GM19397 (cell line): ENCODE measurements around the gene KCND2.

ENCODE experiments used
- ATAC-seq: cut with Tn5 transposase; IDR thresholded peaks from one replicate; pipeline ENCODE4 v1.9.1; 2021; ENCODE audit warnings: mild to moderate bottlenecking, moderate library complexity; ENCODE audit not compliant: unreplicated experiment

The KCND2 gene

DNA sequence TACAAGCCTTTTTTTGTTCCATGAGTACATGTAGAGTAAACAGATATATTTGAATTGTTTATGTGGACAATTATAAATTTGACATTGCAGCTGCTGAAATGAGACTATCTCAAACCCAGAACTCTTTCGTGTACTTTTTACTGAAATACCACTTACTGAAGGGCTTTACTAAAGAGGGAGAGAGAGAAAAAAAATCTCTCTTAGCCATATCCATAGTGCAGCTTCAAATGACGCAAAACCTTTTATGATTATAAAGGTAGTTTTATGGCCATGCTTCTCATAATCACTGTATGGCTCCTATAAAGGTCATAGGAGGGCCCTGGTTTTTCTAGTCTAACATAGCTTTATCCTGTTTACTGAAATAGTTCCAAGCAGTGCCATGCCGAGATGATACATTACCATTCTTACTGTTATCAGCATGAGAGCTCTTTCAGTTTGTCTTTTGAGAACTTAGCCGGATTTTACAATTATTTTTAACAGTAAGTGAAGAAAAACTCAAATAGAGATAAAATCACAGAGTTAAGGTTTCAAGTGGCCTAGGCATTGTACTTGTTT lies 35.1 kb downstream of the KCND2 start:
- ATAC-seq = no peak

DNA sequence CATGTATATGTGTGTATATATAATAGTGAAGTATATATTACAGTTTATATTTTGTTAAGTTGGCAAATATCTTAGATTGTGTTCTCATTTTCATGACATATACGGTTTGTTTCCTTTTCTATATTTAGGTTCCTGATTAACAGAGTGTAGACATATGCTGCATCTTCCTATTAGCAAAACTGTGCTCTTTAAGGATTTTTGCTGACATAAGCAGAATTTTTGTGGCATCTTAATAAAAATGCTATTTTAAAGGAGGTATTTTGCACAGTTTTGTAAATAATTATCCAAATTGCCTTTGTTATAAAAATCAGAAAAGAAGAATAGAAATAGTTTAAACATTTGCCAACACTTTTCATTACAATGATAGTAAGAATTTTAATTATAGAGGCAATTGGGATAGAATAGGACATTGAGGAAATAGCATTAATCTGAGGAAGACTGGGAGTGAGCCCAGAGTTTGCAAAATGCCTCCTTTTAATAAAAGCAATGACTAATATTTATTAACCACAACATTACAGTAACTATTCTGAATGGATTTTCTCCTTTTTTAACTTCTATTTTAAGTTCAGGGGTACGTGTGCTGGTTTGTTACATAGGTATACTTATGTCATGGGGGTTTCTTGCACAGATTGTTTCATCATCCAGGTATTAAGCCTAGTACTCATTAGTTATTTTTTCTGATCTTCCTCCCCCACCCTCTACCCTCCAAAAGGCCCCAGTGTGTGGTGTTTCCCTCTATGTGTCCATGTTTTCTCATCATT lies 38.2 kb downstream of the KCND2 start:
- no peak for ATAC-seq

- ATAC-seq = no peak
These were observed 47.4 kb downstream of the KCND2 start for GRCh38 chr7:120320218-120320961.

- no peak for ATAC-seq
These were observed 54.1 kb downstream of the KCND2 start for GRCh38 chr7:120327054-120327453.

DNA sequence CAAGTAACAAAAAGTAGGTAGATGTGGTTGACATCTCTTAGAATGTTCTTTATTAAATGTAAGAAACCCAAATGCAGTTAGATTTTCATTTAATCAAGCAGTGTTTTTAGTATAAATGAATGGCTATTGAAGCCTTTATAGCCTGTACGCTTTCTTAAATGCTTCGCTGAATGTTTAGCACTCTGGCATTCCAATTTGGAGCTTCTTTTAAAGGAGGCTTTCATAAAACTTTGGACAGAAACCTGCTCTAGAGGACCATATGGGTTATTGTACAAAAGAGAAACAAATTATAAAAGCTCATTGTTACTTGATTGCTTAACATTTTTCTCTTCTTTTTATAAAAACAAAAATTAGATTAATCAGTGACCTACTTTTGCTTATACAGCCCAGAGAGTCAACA lies 59.5 kb downstream of the KCND2 start:
- ATAC-seq = no peak

- peak; percentile 96 for ATAC-seq
These were observed 61.5 kb downstream of the KCND2 start for GRCh38 chr7:120334475-120334874.

GRCh38 chr7:120337308-120337907 lies 64.4 kb downstream of the KCND2 start:
- ATAC-seq = peak; percentile 41

- no peak for ATAC-seq
These were observed 71.3 kb downstream of the KCND2 start for GRCh38 chr7:120344276-120344675.

DNA sequence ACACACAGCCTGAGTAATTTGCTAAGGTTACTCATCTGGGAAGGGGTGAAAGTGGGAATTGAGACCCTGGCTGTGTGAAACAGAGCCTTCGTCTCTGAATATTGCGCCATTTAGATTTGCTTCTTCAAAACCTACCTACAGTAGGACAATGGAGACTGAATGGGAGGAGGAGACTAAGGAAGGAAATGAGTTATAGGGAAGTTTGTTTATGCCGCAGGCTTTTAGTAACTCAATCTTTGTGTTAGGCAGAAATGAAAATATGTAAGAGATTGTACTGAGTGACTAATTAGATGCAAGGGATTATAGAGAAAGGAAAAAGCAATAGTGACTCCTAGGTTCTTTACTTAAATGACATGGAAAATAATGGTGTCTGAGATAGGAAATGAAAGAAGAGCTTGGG lies 80.2 kb downstream of the KCND2 start:
- no peak for ATAC-seq

- ATAC-seq = peak; percentile 92
These were observed 87.9 kb downstream of the KCND2 start for GRCh38 chr7:120360918-120361317.

- ATAC-seq = no peak
These were observed 90.4 kb downstream of the KCND2 start for GRCh38 chr7:120363414-120363813.

GRCh38 chr7:120370954-120371353 lies 98.0 kb downstream of the KCND2 start:
- ATAC-seq = no peak

DNA sequence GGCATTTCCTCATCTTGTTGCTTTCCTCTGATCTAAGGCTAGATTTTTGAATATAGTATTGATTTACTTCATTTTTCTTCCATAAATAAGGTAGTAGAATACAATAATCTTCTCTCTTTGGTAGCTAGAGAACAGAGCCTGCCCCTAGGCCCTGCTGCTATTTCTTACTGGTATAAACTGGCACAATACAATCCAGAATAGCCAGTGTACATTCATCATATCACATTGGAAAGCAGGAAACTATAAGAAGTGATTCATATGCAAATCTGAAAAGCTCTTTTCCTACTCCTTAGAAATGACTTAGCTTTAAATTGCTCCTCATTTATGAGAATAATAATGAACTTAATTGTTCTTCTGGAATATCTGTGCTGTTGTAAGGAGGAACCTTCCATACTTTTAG lies 100.2 kb downstream of the KCND2 start:
- no peak for ATAC-seq

- ATAC-seq = peak; percentile 40
These were observed 121.6 kb downstream of the KCND2 start for GRCh38 chr7:120394595-120394994.

- peak; percentile 88 for ATAC-seq
These were observed 122.6 kb downstream of the KCND2 start for GRCh38 chr7:120395526-120396019.

DNA sequence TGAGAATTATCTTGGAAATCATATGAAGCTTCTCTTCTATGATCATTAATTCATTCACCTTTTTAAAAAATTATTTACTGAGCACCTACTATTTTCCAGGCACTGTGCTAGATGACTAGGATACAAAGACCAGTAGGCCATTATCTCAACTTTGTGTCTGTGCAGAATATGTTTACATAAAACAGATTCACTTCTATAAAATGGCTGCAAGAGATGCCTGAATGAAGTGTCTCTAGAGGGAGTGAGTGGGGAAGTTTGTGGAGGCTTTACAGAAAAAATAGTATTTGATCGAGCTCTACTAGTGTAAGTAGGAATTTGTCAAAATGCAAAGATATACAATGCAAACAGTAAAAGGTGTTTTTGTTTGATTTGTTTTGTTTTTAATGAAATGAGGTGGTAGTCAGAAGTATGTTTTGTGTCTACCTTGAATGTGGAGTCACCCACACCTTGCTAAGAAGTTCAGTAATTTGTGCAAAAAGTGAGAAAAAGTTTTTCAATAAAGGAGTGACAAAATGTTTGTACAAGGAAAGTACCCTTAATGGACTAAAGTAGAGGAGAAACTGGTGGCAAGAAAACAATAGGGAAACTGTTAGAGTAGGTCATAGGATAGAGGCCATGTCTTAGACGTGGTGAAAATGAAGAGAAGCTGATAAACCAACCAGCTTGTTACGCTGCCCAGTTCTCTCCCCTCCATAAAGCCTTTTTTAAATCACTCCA lies 125.5 kb downstream of the KCND2 start:
- ATAC-seq = no peak

DNA sequence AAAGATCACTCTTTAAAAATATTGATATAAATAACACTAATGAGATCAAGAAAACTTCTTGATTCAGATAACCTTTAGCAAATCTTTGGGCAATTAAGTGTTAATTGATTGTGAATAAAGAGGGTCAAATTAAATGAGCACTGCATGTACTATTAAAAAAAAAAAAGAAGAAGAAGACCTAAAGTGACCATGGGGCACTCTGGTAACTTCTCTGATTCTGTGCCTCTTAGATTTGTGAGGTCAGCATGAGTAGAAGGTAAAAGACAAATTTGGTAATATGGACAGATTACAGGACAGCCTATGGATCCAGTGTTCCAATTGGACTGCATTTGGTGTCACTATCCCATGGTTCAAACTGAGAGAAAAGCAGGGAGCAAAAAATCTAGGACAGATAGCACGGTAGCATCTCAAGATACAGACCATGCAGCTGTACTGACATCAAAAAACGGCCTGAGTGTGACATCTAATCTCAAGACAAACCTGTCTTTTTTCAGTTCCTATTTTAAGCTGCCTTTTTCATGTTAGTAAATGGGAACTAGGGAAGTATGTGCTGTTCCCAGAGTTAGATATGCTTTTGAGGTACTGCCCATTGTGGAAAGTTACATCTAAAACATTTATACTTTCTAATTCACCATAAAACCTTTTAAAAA lies 128.0 kb downstream of the KCND2 start:
- no peak for ATAC-seq

DNA sequence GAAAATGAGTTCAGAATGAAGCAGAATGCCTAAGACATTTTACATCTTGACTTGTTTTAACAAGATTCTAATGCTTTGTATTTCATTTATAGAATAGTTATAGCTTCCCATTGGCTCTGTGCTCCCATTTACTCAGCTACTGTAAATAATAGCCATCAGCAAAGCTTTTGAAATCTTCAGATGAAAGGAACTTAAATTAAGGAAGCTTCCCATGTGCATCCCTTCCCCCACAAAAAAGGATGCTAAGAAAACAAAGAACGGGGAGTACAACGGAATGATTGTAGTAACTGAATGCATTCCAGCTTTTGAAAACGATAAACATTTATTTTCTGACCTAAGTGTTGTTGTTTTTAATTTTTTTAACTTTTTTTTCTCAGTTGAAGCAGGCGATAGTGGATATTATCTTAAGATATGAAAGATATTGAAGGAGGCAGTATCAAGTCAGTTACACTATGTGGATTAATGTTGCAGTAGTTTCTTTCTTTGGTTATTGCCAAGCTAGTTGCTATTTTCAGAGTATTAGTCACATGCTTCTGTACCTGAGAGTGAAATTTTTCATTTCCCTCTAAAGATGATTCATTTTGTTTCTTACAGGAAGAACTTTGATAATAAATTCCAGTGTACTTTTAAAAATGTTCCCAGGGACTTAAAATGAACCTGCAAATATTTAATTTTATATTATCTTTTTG lies 129.2 kb downstream of the KCND2 start:
- peak; percentile 43 for ATAC-seq

- no peak for ATAC-seq
These were observed 129.8 kb downstream of the KCND2 start for GRCh38 chr7:120402801-120403200.

- ATAC-seq = peak; percentile 62
These were observed 131.1 kb downstream of the KCND2 start for GRCh38 chr7:120404042-120404441.
